Measurements from ENCODE around the gene GRK4. TPM values are rescaled to one million over a fixed set of nuclear protein-coding genes. Genes with fewer than 3 reads are reported as not detected.

The GRK4 gene
- total RNA-seq, 3 donors from 2014 or later: 3.8 to 6.9 (median 5.8) TPM

DNA sequence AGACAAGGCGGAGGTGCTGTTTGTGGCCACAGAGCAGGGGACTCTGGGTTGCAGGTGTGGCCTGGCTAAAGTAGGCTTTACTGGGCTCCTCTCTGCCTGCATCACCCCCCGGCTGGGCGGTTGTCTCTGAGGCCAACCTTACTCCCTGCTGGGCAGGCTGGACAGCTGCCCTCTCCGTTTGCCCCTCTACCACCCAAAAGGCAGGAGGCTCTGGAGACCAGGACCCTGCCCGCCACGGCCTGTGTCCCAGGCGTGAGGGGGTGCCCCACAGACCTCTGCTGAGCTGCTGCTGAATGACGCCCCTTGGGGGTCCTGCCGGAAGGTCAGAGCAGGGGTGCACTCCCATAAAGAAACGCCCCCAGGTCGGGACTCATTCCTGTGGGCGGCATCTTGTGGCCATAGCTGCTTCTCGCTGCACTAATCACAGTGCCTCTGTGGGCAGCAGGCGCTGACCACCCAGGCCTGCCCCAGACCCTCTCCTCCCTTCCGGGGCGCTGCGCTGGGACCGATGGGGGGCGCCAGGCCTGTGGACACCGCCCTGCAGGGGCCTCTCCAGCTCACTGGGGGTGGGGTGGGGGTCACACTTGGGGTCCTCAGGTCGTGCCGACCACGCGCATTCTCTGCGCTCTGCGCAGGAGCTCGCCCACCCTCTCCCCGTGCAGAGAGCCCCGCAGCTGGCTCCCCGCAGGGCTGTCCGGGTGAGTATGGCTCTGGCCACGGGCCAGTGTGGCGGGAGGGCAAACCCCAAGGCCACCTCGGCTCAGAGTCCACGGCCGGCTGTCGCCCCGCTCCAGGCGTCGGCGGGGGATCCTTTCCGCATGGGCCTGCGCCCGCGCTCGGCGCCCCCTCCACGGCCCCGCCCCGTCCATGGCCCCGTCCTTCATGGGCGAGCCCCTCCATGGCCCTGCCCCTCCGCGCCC, 110.0 kb downstream of the GRK4 start:
- Histone ChIP-seq H3K9me3 (no peaks in the 10 kb centered on the region), H3K27ac (peak overlapping the region; percentile 57 to 75), H3K27me3 (no peaks in the 10 kb centered on the region), H3K4me1 (no peaks in the 10 kb centered on the region), H3K4me3 (peak overlapping the region; percentile 82 to 99 (median 83)), H3K36me3 (no peaks in the 10 kb centered on the region)
- TF ChIP-seq, protein P1, sequence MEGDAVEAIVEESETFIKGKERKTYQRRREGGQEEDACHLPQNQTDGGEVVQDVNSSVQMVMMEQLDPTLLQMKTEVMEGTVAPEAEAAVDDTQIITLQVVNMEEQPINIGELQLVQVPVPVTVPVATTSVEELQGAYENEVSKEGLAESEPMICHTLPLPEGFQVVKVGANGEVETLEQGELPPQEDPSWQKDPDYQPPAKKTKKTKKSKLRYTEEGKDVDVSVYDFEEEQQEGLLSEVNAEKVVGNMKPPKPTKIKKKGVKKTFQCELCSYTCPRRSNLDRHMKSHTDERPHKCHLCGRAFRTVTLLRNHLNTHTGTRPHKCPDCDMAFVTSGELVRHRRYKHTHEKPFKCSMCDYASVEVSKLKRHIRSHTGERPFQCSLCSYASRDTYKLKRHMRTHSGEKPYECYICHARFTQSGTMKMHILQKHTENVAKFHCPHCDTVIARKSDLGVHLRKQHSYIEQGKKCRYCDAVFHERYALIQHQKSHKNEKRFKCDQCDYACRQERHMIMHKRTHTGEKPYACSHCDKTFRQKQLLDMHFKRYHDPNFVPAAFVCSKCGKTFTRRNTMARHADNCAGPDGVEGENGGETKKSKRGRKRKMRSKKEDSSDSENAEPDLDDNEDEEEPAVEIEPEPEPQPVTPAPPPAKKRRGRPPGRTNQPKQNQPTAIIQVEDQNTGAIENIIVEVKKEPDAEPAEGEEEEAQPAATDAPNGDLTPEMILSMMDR (IDR thresholded peaks at IDR 0.05): no peak
- TF ChIP-seq POLR2A (IDR thresholded peaks at IDR 0.05): peak; percentile 10
- TF ChIP-seq POLR2AphosphoS5 (IDR thresholded peaks at IDR 0.05): peak in 1 of 3 donors; percentile 14
- peak in 1 of 2 donors; percentile 28 for DNase-seq (ENCODE audit: low spot score in 2 of 2)
- intact Hi-C loops (cut with DNase I; ENCODE audit: low total_unique reads): no loop called here

DNA sequence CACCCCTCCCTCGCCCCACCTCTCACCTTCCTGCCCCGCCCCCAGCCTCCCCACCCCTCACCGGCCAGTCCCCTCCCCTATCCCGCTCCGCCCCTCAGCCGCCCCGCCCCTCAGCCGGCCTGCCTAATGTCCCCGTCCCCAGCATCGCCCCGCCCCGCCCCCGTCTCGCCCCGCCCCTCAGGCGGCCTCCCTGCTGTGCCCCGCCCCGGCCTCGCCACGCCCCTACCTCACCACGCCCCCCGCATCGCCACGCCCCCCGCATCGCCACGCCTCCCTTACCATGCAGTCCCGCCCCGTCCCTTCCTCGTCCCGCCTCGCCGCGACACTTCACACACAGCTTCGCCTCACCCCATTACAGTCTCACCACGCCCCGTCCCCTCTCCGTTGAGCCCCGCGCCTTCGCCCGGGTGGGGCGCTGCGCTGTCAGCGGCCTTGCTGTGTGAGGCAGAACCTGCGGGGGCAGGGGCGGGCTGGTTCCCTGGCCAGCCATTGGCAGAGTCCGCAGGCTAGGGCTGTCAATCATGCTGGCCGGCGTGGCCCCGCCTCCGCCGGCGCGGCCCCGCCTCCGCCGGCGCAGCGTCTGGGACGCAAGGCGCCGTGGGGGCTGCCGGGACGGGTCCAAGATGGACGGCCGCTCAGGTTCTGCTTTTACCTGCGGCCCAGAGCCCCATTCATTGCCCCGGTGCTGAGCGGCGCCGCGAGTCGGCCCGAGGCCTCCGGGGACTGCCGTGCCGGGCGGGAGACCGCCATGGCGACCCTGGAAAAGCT, 110.9 kb downstream of the GRK4 start, which contains the start of the genes HTT and HTT-AS:
Gene HTT, plus strand, starts transcription at position 604 of the 768 bp plus-strand sequence. Its CDS starts 145 bp downstream, at position 749.
Gene HTT-AS, minus strand, starts transcription at position 461 of the 768 bp plus-strand sequence.
- Histone ChIP-seq H3K9me3 (no peaks in the 10 kb centered on the region), H3K4me3 (peak within 1 kb of the TSS; percentile 82 to 99 (median 83)), H3K36me3 (no peaks in the 10 kb centered on the region), H3K4me1 (no peaks in the 10 kb centered on the region), H3K27me3 (no peaks in the 10 kb centered on the region), H3K27ac (peak within 1 kb of the TSS; percentile 92 to 94)
- DNase-seq (ENCODE audit: low spot score in 2 of 2): peak; percentile 93 to 97
- intact Hi-C loops (cut with DNase I; ENCODE audit: low total_unique reads): no loop called here
- TF ChIP-seq, protein P1 (IDR thresholded peaks at IDR 0.05): peak in 1 of 3 donors; percentile 31
- TF ChIP-seq POLR2A (IDR thresholded peaks at IDR 0.05): no peak
- TF ChIP-seq POLR2AphosphoS5 (IDR thresholded peaks at IDR 0.05): peak; percentile 65 to 85 (median 69)

DNA sequence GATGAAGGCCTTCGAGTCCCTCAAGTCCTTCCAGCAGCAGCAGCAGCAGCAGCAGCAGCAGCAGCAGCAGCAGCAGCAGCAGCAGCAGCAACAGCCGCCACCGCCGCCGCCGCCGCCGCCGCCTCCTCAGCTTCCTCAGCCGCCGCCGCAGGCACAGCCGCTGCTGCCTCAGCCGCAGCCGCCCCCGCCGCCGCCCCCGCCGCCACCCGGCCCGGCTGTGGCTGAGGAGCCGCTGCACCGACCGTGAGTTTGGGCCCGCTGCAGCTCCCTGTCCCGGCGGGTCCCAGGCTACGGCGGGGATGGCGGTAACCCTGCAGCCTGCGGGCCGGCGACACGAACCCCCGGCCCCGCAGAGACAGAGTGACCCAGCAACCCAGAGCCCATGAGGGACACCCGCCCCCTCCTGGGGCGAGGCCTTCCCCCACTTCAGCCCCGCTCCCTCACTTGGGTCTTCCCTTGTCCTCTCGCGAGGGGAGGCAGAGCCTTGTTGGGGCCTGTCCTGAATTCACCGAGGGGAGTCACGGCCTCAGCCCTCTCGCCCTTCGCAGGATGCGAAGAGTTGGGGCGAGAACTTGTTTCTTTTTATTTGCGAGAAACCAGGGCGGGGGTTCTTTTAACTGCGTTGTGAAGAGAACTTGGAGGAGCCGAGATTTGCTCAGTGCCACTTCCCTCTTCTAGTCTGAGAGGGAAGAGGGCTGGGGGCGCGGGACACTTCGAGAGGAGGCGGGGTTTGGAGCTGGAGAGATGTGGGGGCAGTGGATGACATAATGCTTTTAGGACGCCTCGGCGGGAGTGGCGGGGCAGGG, 111.7 kb downstream of the GRK4 start:
- Histone ChIP-seq H3K27me3 (no peaks in the 10 kb centered on the region), H3K9me3 (no peaks in the 10 kb centered on the region), H3K27ac (peak overlapping the region; percentile 92 to 94), H3K4me1 (no peaks in the 10 kb centered on the region), H3K4me3 (peak overlapping the region; percentile 82 to 99 (median 83)), H3K36me3 (no peaks in the 10 kb centered on the region)
- DNase-seq (ENCODE audit: low spot score in 2 of 2): peak; percentile 63 to 65
- intact Hi-C loops (cut with DNase I; ENCODE audit: low total_unique reads): no loop called here
- peak in 1 of 3 donors; percentile 62 for TF ChIP-seq POLR2AphosphoS5 (IDR thresholded peaks at IDR 0.05)
- TF ChIP-seq, protein P1 (IDR thresholded peaks at IDR 0.05): no peak

DNA sequence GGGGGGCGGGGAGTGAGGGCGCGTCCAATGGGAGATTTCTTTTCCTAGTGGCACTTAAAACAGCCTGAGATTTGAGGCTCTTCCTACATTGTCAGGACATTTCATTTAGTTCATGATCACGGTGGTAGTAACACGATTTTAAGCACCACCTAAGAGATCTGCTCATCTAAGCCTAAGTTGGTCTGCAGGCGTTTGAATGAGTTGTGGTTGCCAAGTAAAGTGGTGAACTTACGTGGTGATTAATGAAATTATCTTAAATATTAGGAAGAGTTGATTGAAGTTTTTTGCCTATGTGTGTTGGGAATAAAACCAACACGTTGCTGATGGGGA, 112.2 kb downstream of the GRK4 start:
- no peak for DNase-seq (ENCODE audit: low spot score in 2 of 2)
- peak overlapping the region; percentile 82 to 99 (median 83) for H3K4me3 ChIP-seq
- no peaks in the 10 kb centered on the region for H3K27me3 ChIP-seq
- no peak for TF ChIP-seq POLR2A (IDR thresholded peaks at IDR 0.05)
- TF ChIP-seq, protein P1 (IDR thresholded peaks at IDR 0.05): no peak
- no peak for TF ChIP-seq POLR2AphosphoS5 (IDR thresholded peaks at IDR 0.05)
- no peaks in the 10 kb centered on the region for H3K9me3 ChIP-seq
- H3K36me3 ChIP-seq: no peaks in the 10 kb centered on the region
- H3K4me1 ChIP-seq: no peaks in the 10 kb centered on the region
- intact Hi-C loops (cut with DNase I; ENCODE audit: low total_unique reads): no loop called here
- H3K27ac ChIP-seq: peak overlapping the region; percentile 92 to 94

All from breast epithelium (tissue), 4 donors.